Measurements from ENCODE around the gene AKT1.

DNA sequence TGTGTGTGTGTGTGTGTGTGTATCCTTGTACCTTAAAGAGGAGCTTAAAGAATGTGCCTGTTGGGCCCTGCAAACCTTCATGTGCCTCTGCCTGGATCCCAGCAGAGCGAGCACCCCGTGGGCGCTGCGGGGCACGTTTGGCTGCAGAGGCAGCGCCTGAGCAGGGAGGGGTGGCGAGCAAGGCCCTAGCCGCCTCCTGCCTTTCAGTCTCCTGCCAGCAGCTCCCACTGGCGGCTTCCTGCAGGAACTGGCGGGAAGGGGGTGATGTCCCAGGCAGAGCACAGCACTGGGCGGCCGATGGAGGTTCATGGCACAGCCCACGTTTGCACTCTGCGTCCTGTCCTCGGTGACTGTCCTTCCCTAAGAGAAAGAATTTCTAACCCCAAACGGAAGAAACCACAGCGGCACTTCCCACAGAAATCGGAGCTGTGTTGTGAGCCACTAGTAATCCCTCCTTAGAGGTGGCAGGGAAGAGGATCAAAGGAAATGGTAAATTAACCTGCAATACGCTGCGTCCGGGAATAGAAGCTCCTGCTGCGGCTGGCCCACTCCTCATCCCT lies 25.2 kb upstream of the AKT1 start:
- TF ChIP-seq EZH2phosphoT487 (IDR thresholded peaks at IDR 0.05; ENCODE audit: insufficient read depth, low read depth) (no peak), EZH2 (IDR thresholded peaks at IDR 0.05; ENCODE audit: insufficient read depth, poor library complexity, severe bottlenecking) (no peak)
